ENCODE results near the gene SLC2A13. TPM values are rescaled to one million over a fixed set of nuclear protein-coding genes. Genes with fewer than 3 reads are reported as not detected.
A peak's percentile ranks its signal among the peaks of the same experiment; 100 is the strongest.
"Not testable (repeated sequence)": the region's sequence is repeated elsewhere in the genome, so short reads cannot be mapped to it uniquely, and the experiment has no call there.

The SLC2A13 gene
- total RNA-seq, 4 donors from 2014 or later = 20.5 to 35.1 (median 21.9) TPM

GRCh38 chr12:39928181-39928899 lies 177.5 kb downstream of the SLC2A13 start:
- H3K4me3 ChIP-seq = no peak overlapping the region
- H3K36me3 ChIP-seq = no peaks in the 10 kb centered on the region
- no peak overlapping the region for H3K27ac ChIP-seq
- no peak for DNase-seq (ENCODE audit: low spot score in 2 of 2)
- H3K4me1 ChIP-seq = peaks cover 0 to 7% (median 0%) of the 10 kb centered on the region in 4 donors
- 95 to 98% methylated on average over 1 of the region's 1 CpG for WGBS, 2 donors
- TF ChIP-seq POLR2A (IDR thresholded peaks at IDR 0.05) (no peak), EP300 (IDR thresholded peaks at IDR 0.05) (no peak), CTCF (IDR thresholded peaks at IDR 0.05) (no peak)
- H3K9me3 ChIP-seq = no peaks in the 10 kb centered on the region
- no peaks in the 10 kb centered on the region for H3K27me3 ChIP-seq

GRCh38 chr12:39923364-39923763 lies 182.5 kb downstream of the SLC2A13 start:
- no peak for DNase-seq (ENCODE audit: low spot score in 2 of 2)
- Histone ChIP-seq H3K4me3 (no peak overlapping the region), H3K27me3 (no peaks in the 10 kb centered on the region), H3K9me3 (no peaks in the 10 kb centered on the region), H3K27ac (no peak overlapping the region), H3K36me3 (no peaks in the 10 kb centered on the region), H3K4me1 (no peaks in the 10 kb centered on the region)
- WGBS, 2 donors = 58 to 67% methylated on average over 5 of the region's 5 CpGs
- TF ChIP-seq POLR2A (IDR thresholded peaks at IDR 0.05) = no peak
- no peak for TF ChIP-seq CTCF (IDR thresholded peaks at IDR 0.05)
- no peak for TF ChIP-seq EP300 (IDR thresholded peaks at IDR 0.05)

- DNase-seq (ENCODE audit: low spot score in 2 of 2); H3K27me3 ChIP-seq; H3K4me1 ChIP-seq; H3K9me3 ChIP-seq; H3K36me3 ChIP-seq; H3K27ac ChIP-seq; H3K4me3 ChIP-seq: not testable (repeated sequence)
- TF ChIP-seq EP300 (IDR thresholded peaks at IDR 0.05) = peak in 1 of 2 donors; percentile 24
These were observed 183.3 kb downstream of the SLC2A13 start for GRCh38 chr12:39922598-39922997.

- WGBS, 2 donors = 85 to 89% methylated on average over 4 of the region's 4 CpGs
- H3K27ac ChIP-seq = no peak overlapping the region
- H3K4me1 ChIP-seq = no peaks in the 10 kb centered on the region
- H3K36me3 ChIP-seq = no peaks in the 10 kb centered on the region
- no peaks in the 10 kb centered on the region for H3K27me3 ChIP-seq
- no peaks in the 10 kb centered on the region for H3K9me3 ChIP-seq
- no peak overlapping the region for H3K4me3 ChIP-seq
- no peak for TF ChIP-seq CTCF (IDR thresholded peaks at IDR 0.05)
- no peak for TF ChIP-seq EP300 (IDR thresholded peaks at IDR 0.05)
- TF ChIP-seq POLR2A (IDR thresholded peaks at IDR 0.05) = no peak
- no peak for DNase-seq (ENCODE audit: low spot score in 2 of 2)
These were observed 185.2 kb downstream of the SLC2A13 start for GRCh38 chr12:39920647-39921046.

GRCh38 chr12:39920222-39920621 lies 185.7 kb downstream of the SLC2A13 start:
- WGBS, 2 donors = 92 to 95% methylated on average over 4 of the region's 4 CpGs

More at GRCh38 chr12:39920222-39920621, 185.7 kb downstream of the SLC2A13 start:
- Histone ChIP-seq H3K36me3 (no peaks in the 10 kb centered on the region), H3K9me3 (no peaks in the 10 kb centered on the region), H3K4me1 (no peaks in the 10 kb centered on the region), H3K27ac (no peak overlapping the region), H3K27me3 (no peaks in the 10 kb centered on the region), H3K4me3 (no peak overlapping the region)
- no peak for TF ChIP-seq POLR2A (IDR thresholded peaks at IDR 0.05)
- no peak for TF ChIP-seq EP300 (IDR thresholded peaks at IDR 0.05)
- no peak for TF ChIP-seq CTCF (IDR thresholded peaks at IDR 0.05)
- no peak for DNase-seq (ENCODE audit: low spot score in 2 of 2)

Data from tibial nerve (tissue), 4 donors.